HG03025 (cell line): ENCODE results near the gene CNTD1.
"Not testable (repeated sequence)": the region's sequence is repeated elsewhere in the genome, so short reads cannot be mapped to it uniquely, and the experiment has no call there.

Source experiments
- ATAC-seq: cut with Tn5 transposase; IDR thresholded peaks from one replicate; pipeline ENCODE4 v1.9.1; 2021; ENCODE audit warnings: mild to moderate bottlenecking, moderate library complexity; ENCODE audit not compliant: unreplicated experiment, low FRiP score

The CNTD1 gene, protein sequence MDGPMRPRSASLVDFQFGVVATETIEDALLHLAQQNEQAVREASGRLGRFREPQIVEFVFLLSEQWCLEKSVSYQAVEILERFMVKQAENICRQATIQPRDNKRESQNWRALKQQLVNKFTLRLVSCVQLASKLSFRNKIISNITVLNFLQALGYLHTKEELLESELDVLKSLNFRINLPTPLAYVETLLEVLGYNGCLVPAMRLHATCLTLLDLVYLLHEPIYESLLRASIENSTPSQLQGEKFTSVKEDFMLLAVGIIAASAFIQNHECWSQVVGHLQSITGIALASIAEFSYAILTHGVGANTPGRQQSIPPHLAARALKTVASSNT

DNA sequence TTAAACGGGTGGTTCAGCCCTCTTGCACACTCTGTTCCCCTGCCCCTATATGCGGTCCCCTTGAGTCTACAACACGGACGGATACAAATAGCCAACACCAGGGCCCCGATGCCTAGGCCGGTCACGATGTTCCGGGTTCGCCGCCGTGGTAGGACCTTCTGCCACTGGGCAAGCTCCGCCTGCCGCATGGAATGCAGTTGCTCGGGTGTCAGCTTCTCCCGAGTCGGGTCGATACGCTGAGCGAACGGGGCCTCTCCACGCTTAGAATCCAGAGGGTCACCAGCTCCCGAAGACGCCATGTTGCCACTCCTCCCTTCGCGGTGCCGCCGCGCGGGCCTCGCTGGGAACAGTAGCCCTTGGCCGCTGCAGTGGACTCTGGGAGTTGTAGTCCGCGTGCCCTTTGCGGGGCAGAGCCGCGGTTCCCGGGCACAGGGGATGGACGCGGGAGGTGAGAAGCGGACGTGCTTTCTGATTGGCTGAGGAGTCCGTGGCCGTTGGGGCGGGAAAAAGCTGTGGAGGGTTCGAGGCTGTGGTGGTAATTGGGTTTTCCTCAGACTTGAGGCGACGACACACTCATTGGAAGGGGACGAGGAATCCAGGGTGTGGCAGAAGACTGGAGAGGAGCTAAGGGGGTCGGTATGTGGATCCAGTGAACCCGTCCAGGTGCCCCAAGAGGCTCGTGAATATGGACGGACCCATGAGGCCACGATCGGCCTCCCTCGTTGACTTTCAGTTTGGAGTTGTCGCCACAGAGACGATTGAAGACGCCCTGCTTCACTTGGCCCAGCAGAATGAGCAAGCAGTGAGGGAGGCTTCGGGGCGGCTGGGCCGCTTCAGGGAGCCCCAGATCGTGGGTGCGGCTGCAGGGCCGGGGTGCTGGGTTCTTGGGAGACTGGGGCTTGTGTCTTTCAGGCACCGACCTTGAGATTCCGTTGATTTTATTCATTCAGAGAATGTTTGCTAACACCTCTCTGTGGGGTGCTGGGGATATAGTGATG lies at the start of gene CNTD1, which contains the start of gene COA3:
TSS of gene CNTD1 (plus strand) at position 479 of the 998 bp plus-strand sequence. CDS start at position 686, 207 bp downstream.
TSS of gene COA3 (minus strand) at position 322 of the 998 bp plus-strand sequence. CDS start at position 299, 23 bp downstream.
- ATAC-seq: no peak

DNA sequence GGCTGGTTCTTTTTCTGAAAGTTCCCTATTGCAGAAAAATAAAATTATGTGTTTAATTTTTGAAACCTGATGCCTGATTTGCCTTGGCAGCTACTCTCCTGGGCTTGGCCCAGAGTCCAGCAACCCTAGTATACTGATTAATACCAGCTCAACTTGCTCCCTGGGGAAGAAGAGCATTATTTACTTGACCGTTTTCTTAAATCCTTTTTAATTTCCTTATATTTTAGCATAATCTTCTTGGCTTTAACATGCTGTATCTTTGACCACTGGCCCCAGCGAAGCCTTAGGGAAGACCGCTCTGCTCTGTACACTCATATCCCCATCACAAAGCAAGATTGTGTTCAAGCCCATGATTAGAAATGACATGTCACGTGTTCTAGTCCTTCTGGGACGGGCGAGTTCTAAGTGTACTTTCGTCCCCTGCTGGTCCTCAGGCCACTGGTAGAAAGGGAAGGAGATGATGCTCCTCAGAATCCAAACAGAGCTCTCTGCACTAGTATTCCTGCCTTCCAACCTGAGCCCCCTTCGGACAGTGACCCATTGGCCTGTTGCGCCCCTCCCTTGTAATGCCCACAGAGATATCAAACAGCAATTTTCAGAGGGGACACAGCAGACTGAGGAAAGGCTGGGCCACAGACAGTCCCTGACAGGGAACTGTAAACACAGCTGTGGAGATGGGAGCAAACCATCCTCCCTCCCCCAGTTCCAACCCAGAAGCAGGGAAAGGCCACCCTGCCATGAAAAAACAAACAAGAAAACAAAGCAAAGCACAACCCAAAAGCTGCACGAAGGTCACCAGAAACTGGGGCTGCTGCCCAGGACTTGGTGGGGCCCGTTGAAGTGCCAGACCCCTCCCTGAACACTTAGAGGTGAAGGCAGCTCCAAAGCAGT lies 49.5 kb upstream of the CNTD1 start:
- no peak for ATAC-seq

DNA sequence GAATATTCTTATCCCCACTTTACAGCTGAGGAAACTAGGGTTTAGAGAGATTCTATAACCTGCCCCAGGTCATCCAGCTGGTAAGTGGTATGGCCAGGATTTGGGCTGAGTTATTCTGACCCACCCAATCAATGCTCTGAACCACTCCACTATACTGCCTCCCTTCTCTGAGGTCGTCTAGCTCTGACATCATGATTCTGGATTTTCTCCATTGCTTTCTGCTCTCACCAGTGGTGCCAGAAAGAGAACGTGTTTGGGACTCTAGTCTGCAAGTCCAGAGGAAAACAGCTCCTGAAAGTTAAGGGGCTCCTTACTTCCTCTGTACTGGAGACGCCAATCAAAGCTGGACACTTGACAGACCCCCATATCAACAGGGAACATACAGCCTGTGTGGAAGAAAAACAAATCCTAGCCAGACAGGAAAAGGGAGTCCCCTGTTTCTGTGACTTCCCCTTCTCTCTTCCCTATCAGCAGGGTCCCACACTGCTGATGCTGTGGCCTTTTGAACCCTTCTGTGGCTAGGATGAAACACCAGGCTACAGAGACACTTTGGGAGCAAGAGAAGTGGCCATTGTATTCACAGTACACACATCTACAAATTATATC lies 47.8 kb upstream of the CNTD1 start:
- no peak for ATAC-seq

DNA sequence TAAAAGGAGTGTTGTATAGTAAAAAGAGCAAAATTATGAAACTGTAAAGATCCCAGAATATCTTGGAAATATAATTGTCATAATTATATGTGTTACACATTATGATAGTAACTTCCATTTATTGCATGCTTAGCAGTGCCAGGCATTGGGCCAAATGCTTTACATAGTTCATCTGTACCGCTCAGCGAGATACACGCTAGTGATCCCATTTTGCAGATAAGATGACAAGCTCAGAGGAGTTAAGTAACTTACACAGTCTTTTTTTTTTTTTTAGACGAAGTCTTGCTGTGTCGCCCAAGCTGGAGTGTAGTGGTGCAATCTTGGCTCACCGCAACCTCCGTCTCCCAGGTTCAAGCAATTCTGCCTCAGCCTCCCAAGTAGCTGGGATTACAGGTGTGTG lies 47.0 kb upstream of the CNTD1 start:
- no peak for ATAC-seq

DNA sequence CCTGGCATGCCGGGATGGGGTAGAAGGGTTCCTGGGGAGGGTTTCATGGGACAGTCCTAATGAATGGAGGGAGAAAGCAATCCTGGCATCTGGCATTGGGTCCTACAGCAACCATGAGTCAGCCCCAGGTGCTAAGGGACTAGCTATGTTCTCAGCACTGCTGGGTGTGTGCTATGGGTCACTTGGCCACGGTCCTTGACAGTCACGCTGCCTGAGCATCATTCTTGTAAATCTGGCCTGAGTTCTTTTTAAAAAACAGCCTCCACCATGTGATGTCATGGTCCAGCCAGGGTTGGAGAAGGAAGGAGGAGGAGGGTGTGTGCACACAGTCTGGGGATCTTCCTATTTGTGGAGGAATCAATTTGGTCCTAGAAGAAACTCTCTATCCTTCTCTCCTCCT lies 43.9 kb upstream of the CNTD1 start:
- ATAC-seq: no peak

DNA sequence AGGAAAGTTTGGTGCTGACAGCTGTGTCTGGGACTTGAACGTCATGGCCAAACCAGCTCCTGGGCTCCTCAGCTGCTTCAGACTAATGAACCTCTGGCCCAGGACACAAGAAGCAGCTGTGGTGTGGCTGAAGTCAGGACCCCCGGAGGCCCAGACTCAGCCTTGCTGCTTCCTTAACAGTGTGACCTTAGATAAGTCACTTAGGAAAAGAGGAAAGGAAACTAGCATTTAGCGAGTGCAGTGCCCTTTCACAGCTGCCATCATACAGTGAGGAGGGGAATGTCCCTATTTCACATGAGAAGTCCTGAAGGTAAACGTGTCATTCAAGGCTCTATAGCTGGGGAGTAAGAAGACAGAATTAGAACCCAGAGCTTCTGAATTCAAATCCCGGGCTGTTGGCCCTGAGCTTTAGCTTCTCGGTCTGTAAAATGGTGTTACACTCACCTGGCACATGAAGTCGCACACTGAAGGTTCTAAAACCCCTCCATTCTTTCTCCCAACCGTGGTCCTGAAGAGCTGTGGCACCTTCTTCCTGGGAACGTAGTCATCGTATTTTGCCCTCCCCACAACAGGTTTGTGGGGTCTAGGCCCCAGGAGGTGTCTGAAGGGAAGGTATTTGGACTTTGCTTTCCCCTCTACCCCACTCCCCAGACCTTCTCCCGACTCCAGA lies 38.5 kb upstream of the CNTD1 start:
- ATAC-seq: no peak

DNA sequence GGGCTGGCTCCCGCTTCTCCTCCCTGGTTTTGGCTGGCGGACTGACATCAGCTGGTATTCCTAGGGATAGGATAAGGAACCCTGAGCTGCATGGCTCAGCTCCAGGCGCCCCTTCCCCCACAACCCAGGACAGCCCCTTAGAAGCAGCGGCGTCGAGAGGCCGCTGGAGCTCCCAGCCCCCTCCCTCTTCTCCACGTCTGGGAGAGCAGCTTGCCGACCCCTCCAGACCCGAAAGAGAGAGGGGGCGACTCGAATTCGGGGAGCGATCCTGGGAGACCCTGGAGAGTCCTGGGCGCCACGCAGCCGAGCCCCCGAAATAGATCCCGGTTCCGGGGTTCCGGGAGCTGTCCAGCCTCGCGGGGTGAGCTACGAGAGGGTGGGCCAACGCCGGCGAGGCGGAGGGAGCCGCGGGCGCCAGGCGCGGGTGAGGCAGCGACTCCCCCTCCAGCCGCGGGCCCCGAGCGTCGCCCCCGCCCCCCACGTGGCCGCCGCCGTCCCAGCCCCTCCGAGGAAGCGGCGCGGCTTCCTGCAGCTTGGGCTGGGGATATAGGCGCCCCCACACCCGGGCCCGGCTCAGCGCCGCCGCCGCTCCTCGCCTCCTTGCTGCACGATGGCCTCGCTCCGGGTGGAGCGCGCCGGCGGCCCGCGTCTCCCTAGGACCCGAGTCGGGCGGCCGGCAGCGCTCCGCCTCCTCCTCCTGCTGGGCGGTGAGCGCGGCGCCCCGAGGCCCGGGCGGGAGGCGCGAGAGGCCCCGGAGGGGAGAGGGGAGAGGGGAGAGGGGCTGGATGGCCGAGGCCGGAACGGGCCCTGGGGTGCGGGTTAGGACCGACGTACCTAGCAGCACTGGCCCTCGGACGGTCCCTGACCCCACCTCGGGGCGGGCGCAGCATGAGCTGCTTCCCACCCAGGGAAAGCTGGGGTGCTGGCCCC lies 37.7 kb upstream of the CNTD1 start, which contains the start of gene RAMP2:
TSS of gene RAMP2 (plus strand) at position 576 of the 930 bp plus-strand sequence. CDS start at position 611, 35 bp downstream.
- no peak for ATAC-seq

DNA sequence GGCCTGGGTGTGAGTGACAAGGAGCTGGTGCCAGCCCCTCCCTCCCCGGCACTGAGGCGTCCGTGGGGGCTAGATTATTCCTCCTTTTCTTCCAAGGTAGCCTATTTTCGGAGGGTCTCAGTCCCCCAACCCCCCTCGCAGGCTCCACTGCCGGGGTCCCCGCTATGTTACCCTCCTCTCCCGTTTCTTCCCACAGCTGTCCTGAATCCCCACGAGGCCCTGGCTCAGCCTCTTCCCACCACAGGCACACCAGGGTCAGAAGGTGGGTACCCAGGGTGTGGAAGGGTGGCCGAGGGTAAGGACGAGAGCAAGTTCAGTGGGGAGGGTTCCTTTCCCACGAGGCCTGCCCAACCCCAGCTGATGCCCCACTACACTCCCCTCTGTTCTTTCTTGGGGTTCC lies 37.0 kb upstream of the CNTD1 start:
- ATAC-seq: no peak

DNA sequence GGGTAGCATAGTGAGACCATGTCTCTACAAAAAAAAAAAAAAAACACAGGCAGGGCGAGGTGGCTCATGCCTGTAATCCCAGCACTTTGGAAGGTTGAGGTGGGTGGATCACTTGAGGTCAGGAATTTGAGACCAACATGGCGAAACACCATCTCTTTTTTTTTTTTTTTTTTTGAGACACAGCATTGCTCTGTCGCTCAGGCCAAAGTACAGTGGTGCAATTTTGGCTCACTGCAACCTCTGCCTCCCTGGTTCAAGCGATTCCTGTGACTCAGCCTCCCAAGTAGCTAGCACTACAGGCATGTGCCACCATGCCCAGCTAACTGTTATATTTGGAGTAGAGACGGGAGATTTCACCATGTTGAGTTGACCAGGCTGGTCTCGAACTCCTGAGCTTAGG lies 32.5 kb upstream of the CNTD1 start:
- no peak for ATAC-seq

DNA sequence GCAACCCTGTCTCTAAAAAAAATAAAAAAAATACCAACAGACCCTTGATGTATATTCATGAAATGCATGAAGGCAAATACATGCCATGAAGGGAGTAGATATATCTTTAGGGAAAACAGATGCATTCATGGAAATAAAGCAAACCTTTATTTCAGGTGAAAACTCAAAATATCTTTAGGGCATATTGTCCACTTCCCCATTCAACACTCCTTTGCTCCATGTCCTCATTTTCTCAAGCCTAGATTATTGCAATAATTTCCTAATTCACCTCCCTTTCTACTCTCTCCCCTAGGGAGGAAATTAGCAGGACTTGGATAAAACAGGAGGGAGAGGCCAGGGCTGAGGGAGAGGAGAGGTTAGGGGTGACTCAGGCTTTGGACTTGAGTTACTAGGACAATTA lies 31.1 kb upstream of the CNTD1 start:
- no peak for ATAC-seq

DNA sequence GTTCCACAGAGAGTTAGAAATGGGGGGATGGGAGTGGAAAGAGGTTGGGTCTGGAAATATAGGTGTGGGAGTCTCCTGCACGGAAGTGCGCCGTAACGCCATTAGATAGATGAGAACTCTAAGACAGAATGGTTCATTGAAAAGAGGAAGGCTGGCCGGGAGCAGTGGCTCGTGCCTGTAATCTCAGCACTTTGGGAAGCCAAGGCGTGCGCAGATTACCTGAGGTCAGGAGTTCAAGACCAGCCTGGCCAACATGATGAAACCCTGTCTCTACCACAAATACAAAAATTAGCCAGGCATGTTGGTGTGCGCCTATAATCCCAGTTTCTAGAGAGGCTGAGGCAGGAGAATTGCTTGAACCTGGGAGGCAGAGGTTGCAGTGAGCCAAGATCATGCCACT lies 30.7 kb upstream of the CNTD1 start:
- ATAC-seq: not testable (repeated sequence)

DNA sequence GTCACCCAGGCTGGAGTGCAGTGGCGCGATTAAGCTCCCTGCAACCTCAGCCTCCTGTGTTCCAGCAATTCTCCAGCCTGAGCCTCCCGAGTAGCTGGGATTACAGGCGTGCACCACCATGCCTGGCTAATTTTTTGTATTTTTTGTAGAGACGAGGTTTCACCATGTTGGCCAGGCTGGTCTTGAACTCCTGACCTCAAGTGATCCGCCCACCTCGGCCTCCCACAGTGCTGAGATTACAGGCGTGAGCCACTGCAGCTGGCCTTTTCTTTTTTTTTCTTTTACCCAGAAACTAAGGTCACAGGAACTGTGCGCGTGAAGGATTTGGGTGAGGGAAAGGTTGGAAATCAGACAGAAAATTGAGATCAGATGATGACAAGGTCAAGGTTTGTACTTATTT lies 28.7 kb upstream of the CNTD1 start:
- ATAC-seq: not testable (repeated sequence)

DNA sequence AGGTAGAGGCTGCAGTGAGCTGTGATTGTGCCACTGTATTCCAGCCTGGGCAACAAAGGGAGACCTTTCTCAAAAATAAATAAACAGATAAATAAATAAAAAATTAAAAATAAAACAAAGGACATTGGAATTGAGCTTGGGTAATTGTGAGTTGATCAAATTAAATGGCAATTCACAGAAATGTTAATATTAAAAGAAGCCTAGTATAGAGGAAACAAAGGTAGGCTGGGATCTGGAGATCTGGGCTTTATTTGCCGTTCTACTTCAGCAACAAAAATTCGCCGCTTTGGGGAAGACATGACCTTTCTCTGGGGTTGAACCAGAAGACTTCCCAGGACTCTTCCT lies 25.7 kb upstream of the CNTD1 start:
- ATAC-seq: no peak

DNA sequence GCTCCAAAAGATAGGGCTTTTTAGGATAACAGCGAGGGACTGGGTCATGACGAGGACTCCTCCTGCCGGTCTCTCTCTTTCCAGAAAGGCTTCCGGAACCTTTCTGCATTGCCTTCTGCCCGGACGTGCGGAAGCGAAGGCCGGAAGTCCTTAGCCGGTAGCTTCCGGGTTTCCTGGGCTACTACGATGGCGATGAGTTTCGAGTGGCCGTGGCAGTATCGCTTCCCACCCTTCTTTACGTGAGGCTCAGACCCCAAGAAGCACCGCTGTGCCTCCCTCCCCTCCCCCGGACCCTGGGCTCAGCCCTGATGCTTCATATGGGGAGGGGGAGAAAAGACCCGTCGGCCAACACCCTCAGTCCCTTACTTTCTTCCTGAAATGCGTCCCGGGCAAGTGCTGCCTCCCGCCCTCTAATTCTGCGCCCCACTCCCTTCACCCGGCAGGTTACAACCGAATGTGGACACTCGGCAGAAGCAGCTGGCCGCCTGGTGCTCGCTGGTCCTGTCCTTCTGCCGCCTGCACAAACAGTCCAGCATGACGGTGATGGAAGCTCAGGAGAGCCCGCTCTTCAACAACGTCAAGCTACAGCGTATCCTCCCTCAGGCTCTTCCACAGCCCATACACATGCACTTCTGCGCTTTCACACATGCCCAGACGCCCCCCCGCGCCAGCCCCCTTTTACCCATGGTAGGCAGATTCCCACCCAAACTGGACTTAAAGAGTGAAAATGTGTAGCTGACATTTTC lies 25.2 kb upstream of the CNTD1 start, which contains the start of gene VPS25:
TSS of gene VPS25 (plus strand) at position 160 of the 746 bp plus-strand sequence. CDS start at position 187, 27 bp downstream.
- ATAC-seq: peak; percentile 53

DNA sequence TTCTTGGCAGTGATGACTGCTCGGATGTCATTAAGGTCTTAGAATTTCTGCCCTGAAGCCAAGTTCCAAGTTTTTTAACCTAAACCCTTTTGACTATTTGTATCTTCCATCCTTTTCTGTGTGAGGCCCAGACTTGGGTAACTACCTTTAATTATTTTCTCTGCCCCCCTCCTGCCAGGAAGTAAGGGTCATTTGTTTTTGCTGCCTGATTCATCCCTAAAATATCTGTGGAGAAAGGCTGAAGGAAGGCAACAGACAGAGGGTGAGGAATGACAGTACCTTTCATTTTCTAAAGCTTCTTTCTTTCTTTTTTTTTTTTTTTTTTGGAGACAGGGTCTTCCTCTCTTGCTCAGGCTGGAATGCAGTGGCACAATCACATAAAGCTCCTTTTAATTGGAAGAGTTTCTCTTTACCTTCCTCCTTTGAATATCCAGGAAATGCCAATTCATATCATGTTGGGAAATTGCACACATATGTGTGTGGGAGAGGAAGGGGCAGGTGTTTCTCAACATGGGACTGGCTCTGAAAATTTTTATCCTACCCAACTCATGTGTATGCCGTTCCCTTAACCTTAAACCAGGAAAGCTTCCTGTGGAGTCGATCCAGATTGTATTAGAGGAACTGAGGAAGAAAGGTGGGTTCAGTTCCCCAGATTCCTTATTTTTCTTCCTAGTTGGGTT lies 24.5 kb upstream of the CNTD1 start:
- no peak for ATAC-seq

DNA sequence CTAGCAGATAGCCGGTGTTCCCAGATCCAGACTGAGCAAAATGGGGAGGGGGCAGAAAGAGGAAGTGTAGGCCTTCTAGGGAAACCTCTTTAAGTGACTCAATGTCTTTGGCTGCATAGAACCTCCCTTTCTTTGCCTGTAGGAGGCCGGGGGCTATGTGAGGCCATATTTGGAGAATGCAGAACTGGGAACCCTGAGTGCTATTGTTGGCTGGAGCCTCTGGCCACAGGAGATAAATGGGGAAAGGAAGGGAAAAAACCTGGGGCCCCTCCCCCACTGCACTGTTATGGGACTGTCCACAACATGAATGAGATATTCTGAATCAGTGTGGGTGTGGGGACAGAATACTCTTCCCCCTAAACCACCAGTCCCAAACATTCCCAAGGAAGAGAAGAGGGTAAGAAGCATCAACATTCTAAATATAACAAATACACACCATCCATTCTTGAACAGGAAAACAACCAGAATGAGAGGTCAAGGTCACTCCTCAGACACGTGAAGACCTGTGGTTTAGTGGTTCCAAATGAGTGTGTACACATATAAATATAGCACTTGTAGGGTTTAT lies 23.0 kb upstream of the CNTD1 start:
- no peak for ATAC-seq

DNA sequence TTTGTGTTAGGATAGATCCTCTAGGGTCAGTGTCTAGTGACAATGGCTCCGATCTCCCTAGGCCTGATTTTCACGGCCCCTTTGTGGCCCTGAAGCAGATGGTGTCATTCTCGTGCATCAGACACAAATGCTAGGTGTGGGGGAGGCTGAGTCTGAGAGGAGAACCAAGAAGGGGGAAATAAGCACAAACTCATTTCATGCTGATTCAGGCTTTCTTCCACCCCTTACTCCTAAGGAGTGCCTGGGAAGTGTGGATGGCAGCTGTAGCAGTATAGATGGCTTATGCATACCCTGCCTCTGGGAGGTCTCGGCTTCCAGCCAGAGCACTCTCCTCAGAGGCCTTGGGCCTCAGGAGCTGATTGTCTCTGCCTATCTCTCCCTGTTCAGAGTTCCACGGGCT lies 20.1 kb upstream of the CNTD1 start:
- no peak for ATAC-seq
